Keratinocyte (primary cell): Measurements from ENCODE around the gene TBRG4.

Source experiments
- CTCF ChIP-seq, 3 experiments: IDR thresholded peaks in 1 of 3; conservative IDR thresholded peaks in 1 of 3; optimal IDR thresholded peaks in 1 of 3; 2 replicates in 2 of 3; 3 replicates in 1 of 3; pipeline versions ENCODE3 to v1.5.1; 2011; ENCODE audit warnings: low read length in 3 of 3, mild to moderate bottlenecking in 3 of 3, moderate library complexity in 2 of 3, control low read depth in 1 of 3, inconsistent platforms in 1 of 3; ENCODE audit not compliant: insufficient read depth in 2 of 3; ENCODE audit errors: extremely low read depth in 1 of 3
- EZH2 ChIP-seq: IDR thresholded peaks from one replicate; pipeline ENCODE4 v1.6.1; 2012; ENCODE audit warnings: inconsistent platforms, mild to moderate bottlenecking, low read length, moderate library complexity

GRCh38 chr7:45133877-45134276 is 22.4 kb upstream of the TBRG4 start:
- no peak for TF ChIP-seq CTCF (optimal IDR thresholded peaks at IDR 0.05 in 1 of 3, IDR thresholded peaks at IDR 0.05 in 1 of 3, conservative IDR thresholded peaks at IDR 0.05 in 1 of 3; ENCODE audit: extremely low read depth in 1 of 3, insufficient read depth in 2 of 3, low read length in 3 of 3)
- TF ChIP-seq EZH2: no peak
